SW 1271 (cell line): ENCODE measurements around the gene DUSP2.
"Not testable (repeated sequence)": the region's sequence is repeated elsewhere in the genome, so short reads cannot be mapped to it uniquely, and the experiment has no call there.

ENCODE experiments used
- DNase-seq, 2 experiments: peaks; one replicate each; lab custom pipeline; 2025; lab: John Stamatoyannopoulos, UW

DUSP2 gene

GRCh38 chr2:96147593-96148201, 2.5 kb upstream of the DUSP2 start:
- DNase-seq: no peak

- no peak for DNase-seq
Measured at GRCh38 chr2:96146881-96147592, 1.8 kb upstream of the DUSP2 start.

- DNase-seq: no peak
Measured at GRCh38 chr2:96146153-96146880, 1.1 kb upstream of the DUSP2 start.

- DNase-seq: no peak
Measured at GRCh38 chr2:96145848-96146152, 560 bp upstream of the DUSP2 start.

- no peak for DNase-seq
Measured at GRCh38 chr2:96144481-96145035, 682 bp downstream of the DUSP2 start.

GRCh38 chr2:96143848-96144480, 1.3 kb downstream of the DUSP2 start:
- no peak for DNase-seq

GRCh38 chr2:96143231-96143847, 1.9 kb downstream of the DUSP2 start:
- no peak for DNase-seq

- DNase-seq: no peak
Measured at GRCh38 chr2:96142217-96143113, 2.8 kb downstream of the DUSP2 start.

GRCh38 chr2:96141624-96141967, 3.6 kb downstream of the DUSP2 start:
- DNase-seq: not testable (repeated sequence)

GRCh38 chr2:96140941-96141623, 4.2 kb downstream of the DUSP2 start:
- no peak for DNase-seq

GRCh38 chr2:96139181-96139758, 6.0 kb downstream of the DUSP2 start:
- DNase-seq: no peak

GRCh38 chr2:96138179-96139145, 6.8 kb downstream of the DUSP2 start, which contains the start of gene ASTL:
ASTL (minus strand) TSS chr2:96138502; CDS start chr2:96138436, 66 bp downstream.
- DNase-seq: no peak

GRCh38 chr2:96137321-96138178, 7.7 kb downstream of the DUSP2 start:
- DNase-seq: no peak

- DNase-seq: no peak
Measured at GRCh38 chr2:96136129-96136720, 9.0 kb downstream of the DUSP2 start.

- no peak for DNase-seq
Measured at GRCh38 chr2:96135621-96136020, 9.6 kb downstream of the DUSP2 start.

- DNase-seq: no peak
Measured at GRCh38 chr2:96135171-96135570, 10.1 kb downstream of the DUSP2 start.

GRCh38 chr2:96134421-96134820, 10.8 kb downstream of the DUSP2 start:
- no peak for DNase-seq
